HG03280 (cell line): ENCODE measurements around the gene EVL.
"Not testable (repeated sequence)": the region's sequence is repeated elsewhere in the genome, so short reads cannot be mapped to it uniquely, and the experiment has no call there.

Experiments used
- ATAC-seq: cut with Tn5 transposase; IDR thresholded peaks from one replicate; pipeline ENCODE4 v1.9.1; 2021; ENCODE audit warnings: mild to moderate bottlenecking, moderate library complexity; ENCODE audit not compliant: unreplicated experiment

The EVL gene

DNA sequence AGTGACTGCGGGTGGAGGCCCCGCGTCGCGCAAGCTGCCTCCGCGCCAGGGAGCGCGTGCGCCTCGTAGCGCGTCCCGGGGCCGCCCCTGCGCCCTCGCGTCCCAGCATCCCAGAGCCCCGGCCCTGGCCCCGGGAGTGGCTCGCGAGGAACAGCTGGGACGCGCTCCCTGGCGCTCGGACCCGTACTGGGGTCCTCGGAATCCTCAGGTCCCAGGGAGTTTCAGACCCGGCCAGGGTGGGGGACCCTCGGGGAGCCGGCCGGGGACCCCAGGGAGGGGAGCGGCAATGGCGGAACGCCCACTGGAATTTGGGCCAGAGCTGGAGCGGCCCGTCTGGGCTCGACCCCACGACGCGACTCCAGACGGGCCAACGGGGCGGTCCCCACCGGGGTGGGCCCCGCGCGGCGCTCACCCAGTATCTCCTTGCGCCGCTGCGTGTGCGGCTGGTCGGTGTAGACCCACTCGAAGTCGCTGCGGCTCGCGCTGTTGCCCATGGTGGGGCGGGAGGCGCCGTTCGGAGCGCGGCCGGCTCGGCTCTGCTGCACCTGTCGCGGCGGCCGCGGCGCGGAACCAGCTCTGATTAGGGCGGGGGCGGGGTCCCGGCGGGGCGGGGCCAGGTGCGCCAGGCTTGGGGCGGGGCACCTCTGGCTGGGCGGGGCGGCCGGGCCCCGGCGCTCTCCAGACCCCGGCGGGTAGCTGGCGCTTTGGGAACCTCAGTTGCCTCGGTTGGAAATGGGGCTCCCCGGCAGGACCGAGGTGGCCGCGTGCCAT lies 94.1 kb downstream of the EVL start, which contains the start of gene DEGS2:
Gene DEGS2, minus strand, starts transcription at position 552 of the 771 bp plus-strand sequence. Its CDS starts 58 bp downstream, at position 494.
- ATAC-seq, result peak; percentile 60

DNA sequence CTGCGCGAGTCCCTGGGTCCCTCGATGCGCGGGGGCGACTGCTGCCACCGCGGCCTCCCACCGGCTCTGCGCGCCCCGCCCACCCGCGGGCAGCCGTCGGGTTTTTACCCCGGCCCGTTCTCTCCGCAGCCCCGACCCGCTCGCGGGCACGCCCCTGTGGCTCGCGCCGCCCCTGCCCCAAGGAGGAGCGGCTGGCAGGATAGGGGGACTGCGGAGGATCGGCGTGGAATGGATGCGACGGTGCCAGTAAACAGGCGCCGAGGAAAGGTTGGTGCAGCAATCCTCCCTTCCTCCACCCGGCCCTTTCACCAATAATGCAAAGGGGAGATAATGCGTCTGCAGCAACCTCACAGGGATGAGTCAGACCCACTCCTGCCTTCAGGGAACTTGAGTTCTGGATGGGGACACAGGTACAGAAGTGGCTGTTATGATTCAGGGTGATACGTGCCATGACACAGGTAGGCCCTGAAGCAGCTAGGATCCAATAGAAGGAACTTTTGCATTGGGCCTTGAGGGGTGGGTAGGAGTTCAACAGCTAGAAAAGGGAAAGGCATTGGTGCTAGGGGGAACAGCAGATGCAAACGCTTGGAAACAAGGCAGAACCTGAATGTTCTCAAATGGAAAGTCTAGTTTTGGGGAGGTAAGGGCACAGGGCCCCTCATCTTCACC lies 94.8 kb downstream of the EVL start:
- ATAC-seq, result peak; percentile 17

DNA sequence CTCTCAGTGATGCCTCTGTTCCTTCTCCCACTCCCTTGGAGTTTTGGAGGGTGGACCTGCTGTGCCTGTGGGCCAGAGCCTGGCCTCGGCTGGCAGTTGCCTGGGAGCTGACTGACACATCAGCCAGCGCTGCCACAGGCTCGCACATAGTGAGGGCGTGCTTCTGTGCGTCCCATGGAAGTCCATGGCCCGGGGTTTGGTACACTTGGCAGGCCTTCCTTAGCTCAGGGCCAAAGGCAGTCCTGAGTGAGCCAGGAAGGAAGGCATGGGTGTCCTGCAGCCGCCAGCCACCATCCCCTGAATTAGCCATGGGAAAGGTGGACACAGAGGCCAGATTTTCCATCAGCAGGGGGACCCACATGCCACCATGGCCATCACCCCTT lies 95.3 kb downstream of the EVL start:
- no peak for ATAC-seq

DNA sequence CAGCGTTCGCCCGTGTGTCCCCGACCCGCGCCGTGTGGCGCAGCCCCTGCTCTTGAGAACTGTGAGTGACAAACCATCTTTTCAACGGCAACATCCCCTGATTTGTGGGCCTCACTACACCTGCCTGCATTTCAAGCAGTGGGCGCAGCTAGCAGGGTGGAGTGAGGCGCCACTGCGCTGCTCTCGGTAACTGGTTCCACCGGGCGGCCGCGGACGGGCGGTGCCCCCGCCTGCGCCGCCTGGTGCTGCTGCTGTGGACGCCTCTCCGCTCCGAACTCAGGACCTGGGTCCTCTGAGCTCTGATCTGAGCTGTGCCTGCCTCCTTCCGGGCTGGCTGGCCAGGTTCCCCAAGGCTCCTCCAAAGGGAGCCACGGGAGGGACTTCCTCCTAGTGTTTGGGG lies 100.2 kb downstream of the EVL start:
- no peak for ATAC-seq

DNA sequence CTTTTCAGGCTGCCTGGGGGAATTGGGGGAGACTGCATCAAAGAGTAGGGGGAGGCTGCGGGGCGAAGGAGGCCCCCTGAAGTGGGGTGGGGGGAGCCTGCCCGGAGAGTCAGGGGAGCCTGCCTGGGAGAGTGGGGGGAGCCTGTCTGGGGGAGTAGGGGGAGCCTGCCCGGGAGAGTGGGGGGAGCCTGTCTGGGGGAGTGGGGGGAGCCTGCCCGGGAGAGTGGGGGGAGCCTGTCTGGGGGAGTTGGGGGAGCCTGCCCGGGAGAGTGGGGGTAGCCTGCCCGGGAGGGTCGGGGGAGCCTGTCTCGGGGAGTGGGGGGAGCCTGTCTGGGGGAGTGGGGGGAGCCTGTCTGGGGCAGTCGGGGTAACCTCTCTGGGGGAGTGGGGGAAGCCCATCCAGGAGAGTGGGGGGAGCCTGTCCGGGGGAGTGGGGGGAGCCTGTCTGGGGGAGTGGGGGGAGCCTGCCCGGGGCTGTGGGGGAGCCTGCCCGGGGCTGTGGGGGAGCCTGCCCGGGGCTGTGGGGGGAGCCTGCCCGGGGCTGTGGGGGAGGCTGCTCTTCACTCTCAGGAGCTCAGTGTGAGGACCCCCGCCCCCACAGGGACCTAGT lies 100.7 kb downstream of the EVL start:
- no peak for ATAC-seq

DNA sequence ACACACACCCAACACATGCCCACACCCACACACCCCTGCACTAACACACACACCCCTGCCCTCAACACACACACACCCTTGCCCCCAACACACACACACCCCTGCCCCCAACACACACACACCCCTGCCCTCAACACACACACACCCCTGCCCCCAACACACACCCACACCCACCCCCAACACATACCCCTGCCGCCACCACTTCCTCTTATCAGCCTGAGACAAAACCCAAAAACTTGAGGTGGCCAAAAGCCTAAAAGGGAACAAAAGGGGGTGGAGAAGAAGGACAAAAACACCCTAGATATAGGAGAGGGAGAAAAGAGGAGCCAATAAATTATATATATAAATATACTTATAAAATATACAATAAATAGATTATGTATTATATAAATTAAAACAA lies 103.3 kb downstream of the EVL start:
- no peak for ATAC-seq

DNA sequence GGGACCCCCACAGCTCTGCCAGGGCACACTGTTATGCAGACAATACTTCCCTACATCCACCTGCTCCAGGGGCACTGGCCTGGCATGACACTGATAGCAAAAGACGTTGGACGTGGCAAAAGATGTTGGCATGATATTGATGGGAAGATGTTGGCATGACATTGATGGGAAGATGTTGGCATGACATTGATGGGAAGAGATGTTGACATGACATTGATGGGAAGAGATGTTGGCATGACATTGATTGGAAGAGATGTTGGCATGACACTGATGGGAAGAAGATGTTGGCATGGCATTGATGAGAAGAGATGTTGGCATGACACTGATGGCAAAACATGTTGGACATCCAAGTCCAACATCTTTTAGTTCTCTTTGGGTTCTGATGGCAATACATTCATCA lies 105.7 kb downstream of the EVL start:
- ATAC-seq, result no peak

DNA sequence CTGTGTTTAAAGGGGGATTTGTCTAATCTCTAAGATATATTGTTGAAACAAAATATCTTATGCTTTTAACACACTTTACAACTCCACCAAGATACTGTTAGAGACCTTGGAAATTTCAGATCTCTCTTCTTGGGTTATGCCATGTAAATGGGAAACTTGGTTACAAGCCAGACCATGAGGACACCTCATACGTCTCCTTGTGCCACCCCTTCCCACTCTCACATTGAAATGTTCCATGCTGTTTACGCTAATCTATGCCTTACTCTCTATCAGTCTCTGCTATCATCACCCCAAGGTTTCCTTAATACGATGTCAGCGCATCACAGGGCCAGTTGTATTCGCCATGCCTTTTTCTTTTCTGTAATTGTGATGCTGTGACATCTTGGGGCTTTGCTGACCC lies 107.6 kb downstream of the EVL start:
- no peak for ATAC-seq

DNA sequence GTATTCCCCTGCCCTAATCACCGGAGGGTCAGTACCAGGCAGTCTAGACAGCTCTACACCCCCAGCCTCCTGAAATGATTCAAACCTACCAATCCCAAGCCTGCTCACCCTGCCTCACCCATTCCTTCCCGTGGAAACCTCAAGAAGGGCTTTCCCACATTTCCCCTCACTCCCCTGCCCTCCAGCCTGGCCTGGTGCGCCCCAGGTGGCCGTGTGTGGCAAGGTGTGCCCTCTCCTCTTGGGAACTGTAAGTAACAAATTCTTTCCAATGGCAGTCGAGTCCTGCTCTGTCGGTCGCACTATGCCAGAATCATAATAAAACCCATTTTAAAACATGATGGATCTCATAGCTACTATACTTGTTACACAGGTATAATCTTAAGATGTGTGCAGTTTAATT lies 108.1 kb downstream of the EVL start:
- ATAC-seq, result no peak

DNA sequence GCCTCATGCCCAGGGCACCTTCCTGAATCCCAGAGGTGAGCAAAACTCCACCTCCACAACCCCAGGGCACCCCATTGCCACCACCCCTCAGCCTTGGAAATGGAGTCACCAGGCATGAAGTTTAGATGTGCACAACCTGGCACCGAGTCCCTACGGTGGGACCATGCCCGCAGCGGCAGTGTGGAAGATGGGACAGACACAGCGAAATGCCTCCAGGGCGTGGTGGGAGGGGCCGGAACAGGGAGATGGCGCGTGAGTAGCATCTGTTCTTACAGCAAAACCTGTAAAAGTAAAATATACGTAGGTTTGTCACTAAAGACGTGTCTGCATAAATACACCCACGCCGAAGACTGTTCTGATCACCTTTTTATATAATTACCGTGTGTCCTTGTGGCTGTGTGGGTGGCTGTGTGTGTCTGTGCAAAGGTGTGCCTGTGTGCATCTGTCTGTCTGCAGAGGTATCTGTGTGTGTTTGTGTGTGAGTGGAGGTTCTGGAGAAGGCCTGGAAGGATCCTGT lies 111.6 kb downstream of the EVL start:
- no peak for ATAC-seq

DNA sequence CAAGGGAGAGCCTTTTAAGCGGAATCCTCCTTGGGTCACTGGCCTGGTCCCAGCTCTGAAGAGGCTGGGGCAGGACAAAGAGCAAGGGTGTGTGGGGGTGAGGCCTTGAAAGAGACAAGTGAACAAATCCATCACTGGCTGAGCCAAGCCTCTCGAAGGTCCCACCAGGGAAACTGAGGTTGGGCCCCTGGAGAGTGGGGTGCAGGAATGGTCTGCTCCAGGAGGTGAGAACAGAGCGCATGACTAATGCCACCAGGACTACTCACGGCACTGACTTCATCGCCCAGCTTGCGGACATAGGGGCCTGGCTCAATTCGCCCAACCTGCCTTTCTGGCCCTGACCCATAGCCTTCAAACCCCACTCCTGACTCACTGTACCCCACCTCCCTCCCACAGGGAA lies 113.5 kb downstream of the EVL start:
- ATAC-seq, result no peak

DNA sequence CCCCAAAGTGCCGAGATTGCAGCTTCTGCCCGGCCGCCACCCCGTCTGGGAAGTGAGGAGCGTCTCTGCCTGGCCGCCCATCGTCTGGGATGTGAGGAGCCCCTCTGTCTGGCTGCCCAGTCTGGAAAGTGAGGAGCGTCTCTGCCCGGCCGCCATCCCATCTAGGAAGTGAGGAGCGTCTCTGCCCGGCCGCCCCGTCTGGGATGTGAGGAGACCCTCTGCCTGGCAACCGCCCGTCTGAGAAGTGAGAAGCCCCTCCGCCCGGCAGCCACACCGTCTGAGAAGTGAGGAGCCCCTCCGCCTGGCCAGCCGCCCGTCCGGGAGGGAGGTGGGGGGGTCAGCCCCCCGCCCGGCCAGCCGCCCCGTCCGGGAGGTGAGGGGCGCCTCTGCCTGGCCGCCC lies 115.4 kb downstream of the EVL start:
- not testable (repeated sequence) for ATAC-seq

DNA sequence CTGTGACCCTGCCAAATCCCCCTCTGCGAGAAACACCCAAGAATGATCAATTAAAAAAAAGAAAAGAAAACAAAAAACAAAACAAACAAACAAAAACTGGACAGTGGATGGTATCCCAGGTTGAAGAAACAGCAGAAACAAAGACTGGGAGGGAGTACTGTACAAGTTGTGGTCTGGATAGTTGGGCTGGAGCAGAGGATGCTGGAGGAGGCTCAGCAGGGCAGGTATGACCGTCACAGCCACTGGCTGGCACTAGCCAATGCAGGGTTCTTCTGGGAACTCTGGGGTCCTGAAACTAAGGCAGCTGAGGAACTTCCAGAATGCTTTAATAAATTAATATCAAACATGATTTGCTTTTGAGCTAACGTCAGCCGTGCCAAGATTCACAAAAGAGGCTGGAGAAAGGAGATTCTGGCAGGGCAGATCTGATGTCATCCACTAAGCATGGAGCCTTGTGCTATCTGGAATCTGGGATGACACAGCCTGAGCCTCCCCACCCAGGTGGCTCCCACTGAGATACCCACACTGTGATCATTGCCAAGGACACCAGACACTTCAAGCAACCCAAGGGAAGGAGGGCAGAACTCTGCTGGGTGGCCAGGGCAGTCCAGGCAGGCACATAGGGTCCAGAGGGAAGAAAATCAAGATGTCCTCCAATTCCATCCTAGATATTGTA lies 116.8 kb downstream of the EVL start:
- not testable (repeated sequence) for ATAC-seq

DNA sequence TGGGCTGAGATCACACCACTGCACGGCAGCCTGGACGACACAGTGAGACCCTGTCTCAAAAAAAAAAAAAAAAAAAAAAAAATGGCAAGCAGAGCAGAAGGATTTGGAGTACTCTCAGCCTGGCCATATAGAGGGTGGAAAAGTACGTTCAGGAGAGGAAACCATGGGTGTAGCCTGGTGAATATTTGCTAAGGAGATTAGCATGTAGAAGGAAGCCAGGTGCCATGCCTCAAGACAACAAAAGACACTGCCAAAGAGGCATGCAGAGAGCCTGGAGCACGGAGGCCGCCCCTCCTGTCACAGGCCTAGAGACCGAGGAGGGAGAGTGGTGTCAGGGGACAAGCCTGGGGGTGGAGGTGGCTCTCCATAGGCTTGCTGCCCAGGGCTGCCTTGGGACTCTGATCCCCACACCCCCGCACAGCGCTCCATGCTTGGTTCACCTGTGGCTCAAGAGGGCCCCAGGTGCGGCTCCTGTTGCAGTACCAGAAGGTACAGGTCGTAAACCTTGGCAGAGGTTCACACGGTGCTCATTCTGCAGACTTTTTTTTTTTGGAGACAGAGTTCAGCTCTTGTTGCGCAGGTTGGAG lies 122.1 kb downstream of the EVL start:
- ATAC-seq, result no peak

DNA sequence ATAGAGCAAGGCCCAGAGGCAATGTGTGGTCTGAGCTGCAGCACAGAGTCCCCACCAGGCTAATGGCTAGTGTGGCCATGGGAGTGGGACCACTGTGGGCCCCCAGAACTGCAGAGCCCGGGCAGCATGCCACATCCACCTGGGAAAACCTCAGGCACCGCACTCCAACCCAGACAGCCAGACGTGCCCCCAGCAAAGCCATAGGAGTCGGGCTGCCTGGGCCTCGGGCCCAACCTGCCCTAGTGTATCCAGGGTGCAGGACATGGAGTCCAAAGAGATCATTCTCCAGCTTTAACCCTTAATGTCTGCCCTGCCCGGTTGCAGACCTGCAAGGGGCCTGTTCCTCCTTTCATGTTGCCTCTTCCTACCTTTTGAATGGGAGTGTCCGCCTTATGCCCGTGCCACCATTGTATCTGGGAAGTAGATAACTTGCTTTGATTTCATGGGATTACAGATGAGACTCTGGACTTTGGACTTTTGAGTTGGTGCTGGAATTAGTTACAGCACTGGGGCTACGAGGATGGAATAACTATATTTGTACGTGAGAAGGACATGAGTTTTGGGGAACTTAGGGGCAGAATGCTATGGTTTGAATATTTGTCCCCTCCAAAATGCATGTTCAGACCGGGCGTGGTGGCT lies 123.3 kb downstream of the EVL start:
- ATAC-seq, result no peak

DNA sequence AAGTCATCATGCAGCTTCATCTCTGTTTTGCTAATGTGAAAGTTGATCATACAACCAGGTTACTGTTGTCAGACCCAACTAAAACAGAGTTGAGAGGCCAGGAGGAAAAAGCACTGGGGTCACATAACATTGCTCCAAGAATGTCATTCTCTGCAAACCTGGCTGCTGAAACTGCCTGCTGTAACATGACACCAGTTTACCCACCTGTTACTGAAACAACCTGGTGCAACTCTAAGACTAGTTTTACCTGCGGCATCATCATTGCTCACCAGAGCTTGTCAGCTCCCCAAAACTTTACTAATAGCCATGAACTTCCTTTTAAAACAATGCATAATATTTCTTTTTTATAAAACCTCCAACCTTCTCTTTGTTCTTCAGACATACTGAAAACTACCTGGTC lies 124.9 kb downstream of the EVL start:
- ATAC-seq, result no peak

DNA sequence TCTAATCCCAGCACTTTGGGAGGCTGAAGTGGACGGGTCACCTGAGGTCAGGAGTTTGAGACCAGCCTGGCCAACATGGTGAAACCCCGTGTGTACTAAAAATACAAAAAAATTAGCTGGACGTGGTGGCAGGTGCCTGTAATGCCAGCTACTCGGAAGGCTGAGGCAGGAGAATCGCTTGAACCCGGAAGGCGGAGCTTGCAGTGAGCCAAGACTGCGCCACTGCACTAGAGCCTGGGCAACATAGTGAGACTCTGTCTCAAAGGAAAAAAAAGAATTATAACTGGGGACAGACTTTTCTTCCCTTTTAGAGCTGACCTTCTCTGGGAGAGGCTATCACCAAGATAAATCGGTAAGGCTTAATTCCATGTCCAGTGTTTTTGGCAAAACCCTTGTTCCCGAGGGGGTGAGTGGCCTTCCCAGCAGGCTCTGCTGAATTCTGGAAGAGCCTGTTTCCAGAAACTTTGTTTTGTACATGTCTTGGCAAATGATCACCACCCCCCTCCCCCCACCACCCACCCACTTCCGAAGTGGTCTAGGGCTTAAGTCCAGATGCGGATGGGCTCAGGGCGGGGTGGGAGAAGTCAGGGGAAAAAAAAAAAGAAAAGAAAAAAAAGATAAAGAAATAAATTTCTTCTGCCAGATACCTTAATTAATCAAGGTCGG lies 126.5 kb downstream of the EVL start:
- ATAC-seq, result no peak

DNA sequence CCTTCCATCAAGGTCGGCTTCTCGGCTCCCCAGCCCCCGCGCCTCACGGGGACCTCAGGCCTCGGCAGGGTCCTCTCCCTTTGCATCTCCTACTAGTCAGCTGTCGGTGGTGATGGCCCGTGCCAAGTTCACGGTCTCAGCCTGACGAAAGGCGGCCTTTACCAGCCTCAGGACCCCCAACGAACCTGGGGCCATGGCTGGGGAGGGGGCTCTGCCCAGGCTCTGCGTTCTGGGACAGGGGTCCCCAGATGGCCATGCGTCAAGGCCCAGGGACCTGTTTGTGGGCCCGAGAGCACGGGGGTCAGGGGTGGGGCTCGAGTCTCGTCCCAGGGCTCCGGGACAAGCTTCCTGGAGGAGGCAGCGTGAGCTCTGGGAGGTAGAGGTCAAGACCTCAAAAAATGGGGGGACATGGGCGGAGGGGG lies 127.0 kb downstream of the EVL start:
- no peak for ATAC-seq

DNA sequence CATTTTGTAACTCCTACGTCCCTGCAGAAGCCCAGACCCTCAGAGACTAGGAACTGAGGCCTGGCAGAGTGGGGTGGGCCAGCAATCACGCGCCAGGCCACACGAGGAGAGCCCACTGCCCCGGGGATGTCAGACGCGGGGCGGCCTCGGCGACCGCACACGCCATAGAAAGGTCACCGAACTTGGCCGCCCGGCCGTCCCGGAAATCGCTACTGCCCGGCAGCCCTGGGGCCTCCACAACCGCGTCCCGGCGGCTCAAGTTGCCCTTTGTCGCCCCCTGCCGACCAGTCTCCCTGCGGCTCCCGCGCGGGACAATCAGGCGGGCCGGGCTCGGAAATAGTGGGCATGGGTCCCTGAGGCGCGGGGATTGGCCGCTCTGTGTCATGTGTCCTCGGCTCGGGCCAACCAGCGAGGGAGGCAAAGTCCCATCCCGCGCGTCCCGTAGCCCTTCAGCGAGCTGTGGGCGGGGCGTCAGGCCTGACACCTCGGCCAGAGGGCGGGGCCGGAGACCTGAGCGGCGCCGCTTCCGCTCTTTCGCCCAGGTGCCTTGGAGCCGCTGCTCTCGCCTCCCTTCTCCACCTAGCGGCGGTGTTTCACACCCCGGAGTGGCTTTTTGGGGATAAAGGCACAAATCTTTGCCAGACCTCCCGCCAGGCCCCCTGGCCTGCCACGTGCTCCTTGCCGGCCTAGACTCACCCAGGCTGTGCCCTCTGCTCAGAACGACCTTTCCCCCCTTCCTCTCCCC lies 127.6 kb downstream of the EVL start:
- peak; percentile 98 for ATAC-seq
